IgD-negative memory B cell (primary cell): ENCODE results near the gene IKBKE. TPM values are rescaled to one million over a fixed set of nuclear protein-coding genes. Genes with fewer than 3 reads are reported as not detected.
A peak's percentile ranks its signal among the peaks of the same experiment; 100 is the strongest.

Experiments
- H3K27ac Mint-ChIP-seq, 3 donors: one replicate each; pipeline ENCODE4 v1.8.0; 2020 to 2022; ENCODE audit warnings: mild to moderate bottlenecking in 3 of 3, mixed read lengths in 3 of 3, moderate library complexity in 1 of 3
- H3K27me3 Mint-ChIP-seq: one replicate; pipeline ENCODE4 v1.8.0; 2021; ENCODE audit warnings: mixed read lengths
- H3K36me3 Mint-ChIP-seq: one replicate; pipeline ENCODE4 v1.8.0; 2020; ENCODE audit warnings: mild to moderate bottlenecking, mixed read lengths
- H3K4me1 Mint-ChIP-seq, 3 donors: one replicate each; pipeline ENCODE4 v1.8.0; 2020 to 2022; ENCODE audit warnings: mixed read lengths in 3 of 3, mild to moderate bottlenecking in 1 of 3
- H3K4me3 Mint-ChIP-seq, 4 donors: one replicate each; pipeline ENCODE4 v1.8.0; 2020 to 2022; ENCODE audit warnings: mild to moderate bottlenecking in 4 of 4, mixed read lengths in 4 of 4, moderate library complexity in 3 of 4
- H3K9me3 Mint-ChIP-seq, 3 donors: one replicate each; pipeline ENCODE4 v1.8.0; 2020 to 2021; ENCODE audit warnings: mixed read lengths in 3 of 3, mild to moderate bottlenecking in 1 of 3
- polyA plus RNA-seq: library from polyadenylated mRNA; unstranded; fragments of 300-500 nt; fragmentation: Illumina TruSeq; gene quantifications from one replicate; pipeline ENCODE4 v1.2.3, GENCODE V29; 2021

The IKBKE gene
- polyA plus RNA-seq, 1 donor from 2014 or later, result 28.4 TPM

DNA sequence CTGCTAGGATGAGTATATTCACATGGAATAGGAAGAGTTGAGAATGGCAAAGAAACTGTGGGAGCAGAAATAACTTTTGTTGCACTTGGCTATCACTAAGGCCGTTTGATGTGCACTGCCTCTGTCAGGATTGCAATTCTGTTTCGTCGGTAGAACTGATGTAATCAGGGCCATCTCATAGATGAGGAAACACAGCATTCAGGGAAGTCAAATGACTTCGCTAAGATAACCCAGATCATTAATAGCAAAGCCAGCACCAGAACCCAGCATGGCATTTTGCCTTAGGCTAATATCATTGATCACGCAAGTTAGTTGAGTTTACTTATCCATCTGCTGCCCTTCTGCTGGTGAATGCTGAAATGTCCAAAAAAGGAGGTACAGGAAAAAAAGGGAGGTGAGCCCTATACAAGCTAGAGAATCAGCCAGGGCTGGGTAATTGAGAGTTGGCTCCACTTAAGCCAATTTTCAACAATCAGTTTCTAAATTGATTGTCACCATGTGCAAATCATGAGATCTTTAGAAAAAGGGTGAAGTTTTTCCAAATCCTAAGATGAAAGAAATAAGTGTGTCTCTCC, 44.6 kb downstream of the IKBKE start:
- no peaks in the 10 kb centered on the region for H3K36me3 Mint-ChIP-seq
- no peaks in the 10 kb centered on the region for H3K9me3 Mint-ChIP-seq
- H3K27ac Mint-ChIP-seq, result peak overlapping the region in 2 of 3 donors; percentile 57 to 72
- H3K27me3 Mint-ChIP-seq, result peaks cover 4% of the 10 kb centered on the region
- no peak overlapping the region for H3K4me3 Mint-ChIP-seq
- H3K4me1 Mint-ChIP-seq, result peaks cover 5 to 7% (median 6%) of the 10 kb centered on the region in 3 donors

- Mint-ChIP-seq H3K4me1 (peaks cover 5 to 7% (median 6%) of the 10 kb centered on the region in 3 donors), H3K9me3 (no peaks in the 10 kb centered on the region), H3K4me3 (peak overlapping the region in 1 of 4 donors; percentile 41), H3K27me3 (no peaks in the 10 kb centered on the region), H3K36me3 (no peaks in the 10 kb centered on the region), H3K27ac (peak overlapping the region in 1 of 3 donors; percentile 39)
These were observed 46.4 kb downstream of the IKBKE start for GRCh38 chr1:206516728-206516990.

DNA sequence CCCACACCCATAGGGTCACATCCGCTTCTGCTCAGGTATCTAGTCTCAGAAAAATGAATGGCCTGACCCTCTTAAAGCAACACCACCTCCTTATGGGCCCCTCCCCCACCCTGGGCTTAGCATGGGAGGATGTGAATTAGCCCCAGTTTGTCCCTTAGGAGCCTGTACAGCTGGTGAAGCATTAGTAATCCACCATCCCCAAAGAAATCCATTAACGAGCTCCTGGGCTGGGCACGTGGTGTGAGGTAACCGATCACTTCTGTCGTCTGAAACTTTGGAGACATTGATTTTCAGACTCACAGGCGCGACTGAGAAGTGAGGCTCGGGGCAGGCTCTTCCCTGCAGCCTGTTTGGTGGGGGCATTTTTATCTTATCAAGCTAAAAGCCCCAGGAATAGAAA, 47.5 kb downstream of the IKBKE start:
- Mint-ChIP-seq H3K9me3 (no peaks in the 10 kb centered on the region), H3K4me3 (no peak overlapping the region), H3K27me3 (no peaks in the 10 kb centered on the region), H3K27ac (peak overlapping the region in 1 of 3 donors; percentile 62), H3K36me3 (no peaks in the 10 kb centered on the region), H3K4me1 (peaks cover 5 to 7% (median 6%) of the 10 kb centered on the region in 3 donors)

- H3K36me3 Mint-ChIP-seq, result no peaks in the 10 kb centered on the region
- peaks cover 5 to 7% (median 6%) of the 10 kb centered on the region in 3 donors for H3K4me1 Mint-ChIP-seq
- no peak overlapping the region for H3K4me3 Mint-ChIP-seq
- no peaks in the 10 kb centered on the region for H3K9me3 Mint-ChIP-seq
- H3K27ac Mint-ChIP-seq, result no peak overlapping the region
- no peaks in the 10 kb centered on the region for H3K27me3 Mint-ChIP-seq
These were observed 47.9 kb downstream of the IKBKE start for GRCh38 chr1:206518206-206518605.

GRCh38 chr1:206518743-206519142, 48.5 kb downstream of the IKBKE start:
- Mint-ChIP-seq H3K36me3 (no peaks in the 10 kb centered on the region), H3K4me3 (peak overlapping the region in 1 of 4 donors; percentile 3), H3K9me3 (no peaks in the 10 kb centered on the region), H3K27me3 (no peaks in the 10 kb centered on the region), H3K4me1 (peaks cover 5 to 7% (median 6%) of the 10 kb centered on the region in 3 donors), H3K27ac (no peak overlapping the region)

GRCh38 chr1:206521127-206521526, 50.9 kb downstream of the IKBKE start:
- Mint-ChIP-seq H3K27me3 (no peaks in the 10 kb centered on the region), H3K4me1 (peaks cover 1 to 3% (median 3%) of the 10 kb centered on the region in 3 donors), H3K27ac (peak overlapping the region in 1 of 3 donors; percentile 35), H3K36me3 (no peaks in the 10 kb centered on the region), H3K9me3 (no peaks in the 10 kb centered on the region), H3K4me3 (no peak overlapping the region)

GRCh38 chr1:206521694-206522402, 51.6 kb downstream of the IKBKE start:
- Mint-ChIP-seq H3K36me3 (no peaks in the 10 kb centered on the region), H3K4me3 (no peak overlapping the region), H3K27ac (peak overlapping the region in 1 of 3 donors; percentile 35), H3K9me3 (no peaks in the 10 kb centered on the region), H3K27me3 (no peaks in the 10 kb centered on the region), H3K4me1 (no peaks in the 10 kb centered on the region)

- Mint-ChIP-seq H3K9me3 (no peaks in the 10 kb centered on the region), H3K36me3 (no peaks in the 10 kb centered on the region), H3K27me3 (no peaks in the 10 kb centered on the region), H3K27ac (peak overlapping the region in 1 of 3 donors; percentile 73), H3K4me3 (no peak overlapping the region), H3K4me1 (no peaks in the 10 kb centered on the region)
These were observed 54.6 kb downstream of the IKBKE start for GRCh38 chr1:206524739-206525364.

DNA sequence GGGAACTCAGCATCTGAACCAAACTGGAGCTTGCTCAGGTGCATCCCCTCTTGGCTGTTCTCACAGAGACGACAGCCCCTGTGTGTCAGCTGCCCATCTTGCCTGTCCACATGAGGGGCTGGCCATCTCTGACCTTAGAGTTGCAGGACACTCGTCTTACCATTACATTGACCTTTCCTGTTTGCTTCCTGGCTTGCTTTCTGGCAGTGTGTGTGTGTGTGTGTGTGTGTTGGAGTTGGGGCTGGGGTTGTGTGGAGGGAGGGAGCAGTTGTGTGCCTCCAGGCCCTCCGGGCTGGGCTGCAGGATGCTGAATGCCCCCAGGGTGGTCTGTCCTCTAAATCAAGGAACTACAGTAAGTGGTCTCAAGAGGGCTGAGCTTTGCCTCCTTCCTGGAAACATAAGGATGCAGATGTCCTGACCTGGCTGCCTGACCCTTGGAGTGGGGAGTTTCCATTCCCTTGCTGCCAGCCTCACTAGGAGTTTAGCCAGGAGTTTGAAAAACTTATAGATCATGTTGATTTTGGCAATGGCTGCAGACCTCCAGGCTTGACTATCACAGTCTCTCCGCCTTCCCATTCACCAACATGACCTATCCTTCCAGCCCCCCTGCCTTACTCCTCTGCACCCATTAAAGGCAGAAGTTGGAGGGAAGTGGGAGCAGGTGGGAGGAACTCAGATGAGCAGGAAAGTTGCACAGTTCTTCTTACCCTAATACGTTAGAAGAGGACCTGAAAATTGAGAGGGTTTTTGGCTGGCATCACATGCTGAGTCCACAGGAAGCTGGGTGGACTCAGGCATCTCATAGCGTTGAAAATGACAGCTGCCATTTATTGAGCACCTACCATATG, 56.0 kb downstream of the IKBKE start:
- H3K36me3 Mint-ChIP-seq, result no peaks in the 10 kb centered on the region
- H3K27ac Mint-ChIP-seq, result no peak overlapping the region
- H3K4me1 Mint-ChIP-seq, result no peaks in the 10 kb centered on the region
- no peaks in the 10 kb centered on the region for H3K9me3 Mint-ChIP-seq
- no peak overlapping the region for H3K4me3 Mint-ChIP-seq
- H3K27me3 Mint-ChIP-seq, result no peaks in the 10 kb centered on the region

DNA sequence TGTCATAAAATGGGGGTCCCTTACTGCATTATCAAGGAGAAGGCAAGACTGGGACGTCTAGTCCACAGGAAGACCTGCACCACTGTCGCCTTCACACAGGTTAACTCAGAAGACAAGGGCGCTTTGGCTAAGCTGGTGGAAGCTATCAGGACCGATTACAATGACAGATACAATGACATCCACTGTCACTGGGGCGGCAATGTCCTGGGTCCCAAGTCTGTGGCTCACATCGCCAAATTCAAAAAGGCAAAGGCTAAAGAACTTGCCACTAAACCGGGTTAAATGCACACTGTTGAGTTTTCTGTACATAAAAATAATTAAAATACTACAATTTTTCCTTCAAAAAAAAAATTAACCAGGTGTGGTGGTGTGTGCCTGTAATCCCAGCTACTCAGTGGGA, 59.1 kb downstream of the IKBKE start:
- Mint-ChIP-seq H3K27ac (no peak overlapping the region), H3K4me1 (peaks cover 0 to 2% (median 0%) of the 10 kb centered on the region in 3 donors), H3K36me3 (no peaks in the 10 kb centered on the region), H3K4me3 (no peak overlapping the region), H3K9me3 (no peaks in the 10 kb centered on the region), H3K27me3 (no peaks in the 10 kb centered on the region)

DNA sequence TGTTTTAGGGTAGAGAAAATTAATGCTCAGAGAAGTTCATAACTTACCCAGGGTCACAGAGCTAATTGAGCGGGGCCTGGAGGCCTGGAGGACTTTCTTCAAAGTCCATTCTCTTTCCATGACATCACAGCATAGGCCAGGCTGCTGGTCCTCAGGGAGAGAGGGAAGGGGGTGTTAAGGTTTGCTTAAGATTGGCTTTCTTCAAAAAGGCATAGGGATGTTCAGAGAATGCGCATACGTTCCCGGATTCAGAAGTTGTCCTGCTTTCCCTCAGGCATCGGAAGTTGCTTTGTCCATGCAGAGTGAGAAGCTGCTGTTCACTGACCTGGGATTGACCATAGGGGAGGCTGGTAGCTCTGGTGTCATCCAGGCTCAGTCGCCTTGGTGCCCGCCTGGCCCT, 62.1 kb downstream of the IKBKE start:
- Mint-ChIP-seq H3K9me3 (no peaks in the 10 kb centered on the region), H3K4me1 (peaks cover 0 to 2% (median 0%) of the 10 kb centered on the region in 3 donors), H3K4me3 (no peak overlapping the region), H3K27ac (no peak overlapping the region), H3K27me3 (no peaks in the 10 kb centered on the region), H3K36me3 (no peaks in the 10 kb centered on the region)

- Mint-ChIP-seq H3K27ac (peak overlapping the region in 2 of 3 donors; percentile 39 to 67), H3K4me3 (peak overlapping the region in 1 of 4 donors; percentile 63), H3K4me1 (peaks cover 0 to 2% (median 0%) of the 10 kb centered on the region in 3 donors), H3K27me3 (no peaks in the 10 kb centered on the region), H3K36me3 (no peaks in the 10 kb centered on the region), H3K9me3 (no peaks in the 10 kb centered on the region)
These were observed 64.3 kb downstream of the IKBKE start for GRCh38 chr1:206534552-206534951.

DNA sequence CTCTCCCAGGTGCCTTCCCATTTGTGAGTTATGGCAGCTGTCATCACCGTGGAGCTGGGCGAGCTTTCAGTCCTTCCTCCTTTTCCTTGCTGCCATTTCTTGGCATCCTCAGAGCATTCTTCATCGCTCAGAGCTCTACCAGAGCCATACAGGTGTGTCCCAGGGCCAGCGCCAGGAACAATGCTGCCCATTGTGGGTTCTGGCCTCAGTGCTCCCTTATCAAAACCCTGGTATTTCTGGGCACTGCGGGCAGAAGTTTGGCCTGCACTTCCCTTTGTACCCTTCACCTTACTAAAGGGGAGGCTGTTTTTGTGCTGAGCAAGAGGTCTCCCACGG, 65.5 kb downstream of the IKBKE start:
- H3K9me3 Mint-ChIP-seq, result no peaks in the 10 kb centered on the region
- H3K27ac Mint-ChIP-seq, result peak overlapping the region in 1 of 3 donors; percentile 59
- H3K27me3 Mint-ChIP-seq, result no peaks in the 10 kb centered on the region
- H3K4me1 Mint-ChIP-seq, result peaks cover 0 to 2% (median 0%) of the 10 kb centered on the region in 3 donors
- no peak overlapping the region for H3K4me3 Mint-ChIP-seq
- no peaks in the 10 kb centered on the region for H3K36me3 Mint-ChIP-seq

DNA sequence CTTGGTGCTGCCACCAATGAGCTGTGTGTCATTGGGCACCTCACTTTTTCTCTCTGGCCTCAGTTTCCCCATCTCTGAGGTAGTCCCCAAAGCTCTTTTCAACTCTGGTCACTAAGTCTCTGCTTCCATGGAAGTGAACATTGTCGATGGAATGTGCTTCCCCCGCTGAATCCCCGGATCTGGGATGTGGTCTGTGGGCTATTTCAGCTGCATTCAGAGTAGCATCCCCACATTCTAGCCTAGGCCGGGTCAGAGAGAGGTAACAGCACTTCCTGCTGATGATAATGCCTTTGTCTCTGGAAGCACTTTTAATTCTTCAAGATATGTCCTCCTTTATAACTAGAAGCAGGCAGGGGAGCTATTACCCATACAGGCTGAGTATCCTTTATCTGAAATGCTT, 66.9 kb downstream of the IKBKE start:
- H3K27me3 Mint-ChIP-seq, result no peaks in the 10 kb centered on the region
- peak overlapping the region in 1 of 4 donors; percentile 57 for H3K4me3 Mint-ChIP-seq
- peaks cover 0 to 2% (median 0%) of the 10 kb centered on the region in 3 donors for H3K4me1 Mint-ChIP-seq
- no peaks in the 10 kb centered on the region for H3K9me3 Mint-ChIP-seq
- H3K27ac Mint-ChIP-seq, result no peak overlapping the region
- H3K36me3 Mint-ChIP-seq, result no peaks in the 10 kb centered on the region
